Amygdala (tissue), 56 donors: ENCODE results near the gene ZNF384.

Experiments
- DNase-seq, 56 donors: peaks; one replicate each; lab custom pipeline; 2025; lab: John Stamatoyannopoulos, UW

ZNF384 gene

DNA sequence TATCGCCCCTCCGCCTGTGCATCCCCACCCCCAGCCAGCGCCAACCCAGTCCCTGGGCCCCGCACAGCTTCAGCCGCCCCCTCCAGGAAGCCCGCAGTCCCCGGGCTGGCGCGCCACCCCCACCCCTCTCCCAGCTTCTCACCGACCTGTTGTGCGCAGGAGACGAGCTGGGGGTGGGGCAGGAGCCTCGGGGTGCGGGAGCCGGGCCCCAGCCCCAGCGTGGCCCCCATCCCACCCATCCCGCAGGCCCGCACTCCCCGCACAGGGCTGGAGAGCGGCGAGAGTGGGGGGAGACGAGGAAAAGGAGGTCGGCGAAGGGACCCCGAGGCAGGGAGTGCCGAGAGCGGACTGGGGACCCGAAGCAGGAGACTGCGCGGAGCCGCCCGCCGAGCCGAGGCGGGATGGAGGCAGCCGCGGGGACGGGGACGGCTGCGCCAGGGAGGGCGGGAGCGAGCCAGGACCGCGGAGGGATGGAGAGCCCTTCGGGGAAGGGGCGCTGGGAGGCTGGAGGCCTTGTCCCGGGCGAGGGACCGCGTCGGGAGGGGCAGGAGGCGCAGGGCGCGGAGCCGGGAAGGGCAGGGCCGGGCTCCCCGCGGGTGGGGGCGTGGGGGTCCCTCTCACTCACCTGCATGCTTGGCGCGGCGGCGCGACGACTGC lies 10.9 kb upstream of the ZNF384 start:
- DNase-seq = peak in 10 of 56 donors; percentile 6 to 56 (median 24)

GRCh38 chr12:6699259-6699988 lies 10.2 kb upstream of the ZNF384 start:
- no peak for DNase-seq

- peak in 3 of 56 donors; percentile 6 to 16 (median 15) for DNase-seq
Measured at GRCh38 chr12:6698352-6699046, 9.3 kb upstream of the ZNF384 start.

GRCh38 chr12:6697584-6698351 lies 8.6 kb upstream of the ZNF384 start:
- peak in 2 of 56 donors; percentile 6 to 10 for DNase-seq

GRCh38 chr12:6696690-6697583 lies 7.8 kb upstream of the ZNF384 start:
- DNase-seq = no peak

DNA sequence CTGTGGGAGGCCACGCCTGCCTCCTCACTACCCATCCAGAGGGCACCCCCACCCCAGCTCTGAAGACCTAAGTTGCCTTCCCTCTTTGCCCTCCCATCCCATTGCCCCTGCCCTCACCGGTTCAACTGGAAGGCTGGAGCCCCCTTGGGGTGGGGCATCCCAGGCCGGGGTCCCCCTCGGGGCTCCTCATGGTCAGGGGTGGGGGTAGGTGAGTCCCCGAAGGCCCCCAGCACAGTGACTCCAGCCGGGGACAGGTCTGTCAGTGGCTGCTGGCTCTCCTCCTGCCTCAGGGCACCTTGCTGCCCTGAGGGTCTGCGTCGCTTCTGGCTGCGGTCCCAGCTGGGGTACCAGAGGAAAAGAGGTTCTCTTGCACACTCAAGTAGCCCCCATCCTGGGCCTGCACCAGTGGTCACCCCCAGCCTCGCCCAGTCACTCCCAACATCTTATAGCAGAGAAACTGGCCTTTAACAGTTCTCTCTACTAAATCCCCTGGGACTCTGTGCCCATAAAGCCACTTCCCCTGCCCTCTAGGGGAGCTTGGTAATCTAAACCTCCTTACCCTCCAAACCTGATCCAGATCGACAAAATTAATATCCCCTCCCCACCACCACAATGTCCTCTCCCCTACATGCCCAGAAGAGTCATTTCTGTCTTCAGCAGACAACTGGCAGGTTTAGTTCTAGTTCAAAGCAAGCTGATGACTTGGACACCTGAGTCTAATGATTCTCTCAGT lies 6.3 kb upstream of the ZNF384 start:
- no peak for DNase-seq

DNA sequence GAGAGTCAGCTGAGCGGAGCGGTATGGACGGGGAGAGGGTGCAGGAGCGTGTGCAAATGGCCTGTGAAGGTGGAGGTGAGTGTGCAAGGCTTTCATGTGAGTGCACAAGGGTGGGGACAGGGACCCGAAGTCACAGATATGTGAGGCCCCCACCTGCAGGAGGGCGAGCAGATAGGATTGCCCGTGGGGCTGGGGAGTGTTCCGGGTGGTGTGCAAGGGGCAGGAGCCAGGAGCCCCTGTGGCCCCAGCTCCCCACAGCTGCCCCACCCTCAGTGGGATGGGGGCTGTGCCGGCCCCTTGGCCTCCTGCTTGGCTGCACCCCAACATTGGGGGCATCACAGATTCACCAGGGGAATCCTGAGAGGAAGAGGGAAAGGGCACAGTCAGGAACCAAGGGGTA lies 5.5 kb upstream of the ZNF384 start:
- DNase-seq = no peak

- no peak for DNase-seq
Measured at GRCh38 chr12:6693832-6694355, 4.7 kb upstream of the ZNF384 start.

GRCh38 chr12:6692888-6693287 lies 3.7 kb upstream of the ZNF384 start:
- DNase-seq = no peak

- peak in 2 of 56 donors; percentile 11 to 20 for DNase-seq
Measured at GRCh38 chr12:6691473-6691872, 2.3 kb upstream of the ZNF384 start.

DNA sequence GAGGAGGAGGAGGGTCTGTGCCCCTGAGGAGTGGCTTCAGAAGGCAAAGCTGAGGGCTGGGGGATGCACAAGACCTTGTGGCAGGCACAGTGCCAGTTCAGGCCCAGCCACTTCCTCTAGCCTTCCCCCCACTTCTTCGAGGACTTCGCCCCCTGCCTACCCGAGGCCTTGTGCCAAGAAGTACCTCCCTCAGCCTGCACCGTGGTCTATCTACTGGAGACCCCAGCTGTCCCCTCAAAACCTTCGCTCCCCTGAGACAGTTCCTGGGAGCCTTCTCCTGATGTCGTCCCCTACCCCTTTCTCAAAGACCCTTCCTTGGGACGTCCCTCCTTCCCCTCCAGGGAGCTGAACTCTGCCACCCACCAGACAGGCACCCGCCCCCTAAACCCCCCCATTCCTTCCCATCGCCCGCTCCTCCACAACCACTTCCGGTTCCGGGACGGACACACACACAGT lies 604 bp downstream of the ZNF384 start:
- peak in 22 of 56 donors; percentile 38 to 93 (median 85) for DNase-seq

DNA sequence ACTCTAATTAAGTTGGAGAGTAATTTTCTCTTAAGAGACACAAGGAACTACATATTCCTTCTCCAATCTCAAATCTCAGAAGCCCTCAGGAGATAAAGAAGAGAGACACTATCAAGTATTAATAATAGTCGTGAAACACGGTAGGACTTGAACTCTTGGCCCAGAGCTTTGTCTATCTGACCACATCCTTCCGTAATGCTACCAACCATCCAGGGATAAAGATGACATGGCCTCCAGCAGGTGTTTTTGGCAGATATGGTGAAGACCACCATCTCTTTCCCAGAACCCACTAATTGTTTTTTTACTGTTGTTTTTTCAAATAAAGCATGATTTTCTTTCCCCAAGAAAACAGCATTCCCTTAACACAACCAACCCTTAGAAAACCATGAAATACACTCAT lies 3.4 kb downstream of the ZNF384 start:
- no peak for DNase-seq

GRCh38 chr12:6684609-6685008 lies 4.6 kb downstream of the ZNF384 start:
- DNase-seq = peak in 1 of 56 donors; percentile 17

DNA sequence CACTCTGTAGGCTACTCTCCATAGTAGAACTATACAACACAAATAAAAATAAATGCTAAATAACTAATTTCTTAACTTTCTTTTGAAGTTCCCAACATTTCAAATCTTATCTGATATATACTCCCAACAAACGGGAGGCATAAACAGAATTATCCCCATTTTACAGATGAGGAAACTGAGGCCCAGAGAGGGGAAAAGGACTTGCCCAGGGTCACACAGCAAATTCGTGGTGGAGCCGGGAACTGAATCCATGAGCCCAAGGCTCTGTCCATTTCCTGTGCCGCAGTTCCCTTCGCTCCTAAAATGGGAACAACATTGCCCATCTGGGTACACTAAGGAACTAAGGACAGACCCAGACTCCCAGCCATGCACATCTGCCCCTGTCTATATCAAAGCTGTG lies 12.2 kb downstream of the ZNF384 start:
- DNase-seq = no peak

- DNase-seq = no peak
Measured at GRCh38 chr12:6672143-6672542, 17.0 kb downstream of the ZNF384 start.

GRCh38 chr12:6667559-6668210 lies 21.5 kb downstream of the ZNF384 start:
- no peak for DNase-seq

GRCh38 chr12:6666211-6666610 lies 23.0 kb downstream of the ZNF384 start:
- DNase-seq = no peak

- DNase-seq = no peak
Measured at GRCh38 chr12:6664902-6665301, 24.3 kb downstream of the ZNF384 start.
